ENCODE measurements around the gene UBAC1.

Gene UBAC1

GRCh38 chr9:135939351-135940265, 21.6 kb downstream of the UBAC1 start:
- DNase-seq (ENCODE audit: low read depth) = no peak

DNA sequence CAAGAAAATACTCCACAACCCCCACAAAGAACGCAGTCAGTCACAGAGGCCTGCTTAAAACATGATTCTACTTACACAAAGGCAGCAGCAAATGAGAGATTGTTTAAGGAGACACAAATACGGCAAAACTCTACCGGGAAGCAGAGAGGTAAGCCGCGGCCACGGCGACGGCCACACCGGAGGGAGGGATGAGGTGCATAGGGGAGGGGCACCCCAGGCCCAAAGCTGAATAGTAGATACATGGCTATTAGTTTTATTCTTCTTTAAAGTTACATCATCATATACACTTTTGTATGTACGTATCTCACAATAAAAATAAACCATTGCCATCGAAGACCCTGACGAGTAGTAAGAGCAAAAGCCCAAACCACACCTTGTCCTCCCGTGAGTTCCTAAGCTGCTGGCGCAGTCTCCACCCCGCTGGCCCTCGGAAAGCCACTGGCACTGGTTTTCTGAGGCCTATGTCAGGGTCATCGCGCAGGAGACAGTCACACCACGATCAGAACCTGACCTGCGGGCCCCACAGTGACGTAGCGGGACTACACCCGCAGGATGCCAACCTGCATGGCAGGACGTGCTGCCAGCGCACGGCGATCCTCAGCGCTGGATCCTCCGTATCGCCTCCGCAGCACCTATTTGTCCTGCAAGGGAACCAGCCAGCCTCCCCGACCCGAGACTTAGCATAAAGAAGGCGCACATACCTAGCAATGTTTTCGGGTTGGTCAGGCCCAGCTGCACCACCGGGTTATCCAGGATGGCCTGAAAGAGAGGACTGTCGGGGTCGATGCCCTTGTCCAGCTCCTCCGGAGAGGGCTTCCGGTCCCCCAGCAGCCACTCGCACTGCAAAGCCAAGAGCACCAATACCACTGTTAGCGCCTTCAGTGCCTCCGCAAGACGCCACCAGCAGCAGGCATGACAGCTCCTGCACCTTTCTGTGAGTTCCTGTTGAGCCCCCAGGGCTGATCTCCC, 23.4 kb downstream of the UBAC1 start:
- DNase-seq (ENCODE audit: low read depth) = no peak

- no peak for DNase-seq (ENCODE audit: low read depth)
Measured at GRCh38 chr9:135933114-135933513, 28.1 kb downstream of the UBAC1 start.

GRCh38 chr9:135932656-135933055, 28.5 kb downstream of the UBAC1 start:
- DNase-seq (ENCODE audit: low read depth) = no peak

- DNase-seq (ENCODE audit: low read depth) = no peak
Measured at GRCh38 chr9:135931349-135931820, 29.8 kb downstream of the UBAC1 start.

DNA sequence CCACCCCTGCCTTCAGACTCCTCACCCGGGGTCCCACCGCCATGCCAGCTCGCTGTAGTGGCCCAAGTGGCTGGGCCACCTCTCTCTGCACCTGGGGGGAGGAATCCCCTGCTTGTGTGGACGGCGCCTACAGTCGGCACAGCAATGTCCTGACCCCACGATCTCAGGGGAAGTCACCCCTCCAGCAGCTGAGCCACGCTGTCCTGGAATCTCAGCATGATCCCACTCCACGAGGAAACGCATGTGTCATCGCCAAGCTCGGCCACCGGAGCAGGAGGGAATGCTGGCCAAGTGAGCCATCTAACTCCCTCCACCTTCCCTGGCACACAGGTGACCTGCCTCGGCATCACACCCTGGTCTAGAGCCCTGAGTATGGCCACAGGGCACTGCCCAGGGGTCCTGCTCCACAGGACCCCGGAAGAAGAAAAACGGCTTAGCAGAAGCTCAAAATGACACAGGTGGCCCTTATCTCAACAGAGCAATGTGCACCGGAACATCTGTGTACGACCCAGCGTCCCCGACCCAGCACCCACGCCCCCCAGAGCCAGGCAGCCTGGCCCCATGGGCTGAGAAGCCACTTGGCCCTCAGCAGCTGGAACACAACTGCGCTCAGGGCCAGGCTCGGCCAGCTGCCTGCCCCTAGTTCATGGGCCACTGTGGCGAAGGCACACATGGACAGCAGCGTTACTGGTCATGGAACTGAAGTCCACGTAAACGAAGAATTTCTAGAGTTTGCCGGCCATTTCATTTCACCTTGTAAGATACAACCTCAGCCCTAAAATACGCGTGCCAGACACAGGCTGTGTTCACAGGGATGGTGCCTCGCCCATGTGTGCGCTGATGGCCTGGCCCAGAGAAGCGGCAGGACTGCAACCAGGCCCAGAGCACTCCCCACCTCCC, 30.5 kb downstream of the UBAC1 start:
- no peak for DNase-seq (ENCODE audit: low read depth)

- DNase-seq (ENCODE audit: low read depth) = no peak
Measured at GRCh38 chr9:135929656-135930445, 31.3 kb downstream of the UBAC1 start.

DNA sequence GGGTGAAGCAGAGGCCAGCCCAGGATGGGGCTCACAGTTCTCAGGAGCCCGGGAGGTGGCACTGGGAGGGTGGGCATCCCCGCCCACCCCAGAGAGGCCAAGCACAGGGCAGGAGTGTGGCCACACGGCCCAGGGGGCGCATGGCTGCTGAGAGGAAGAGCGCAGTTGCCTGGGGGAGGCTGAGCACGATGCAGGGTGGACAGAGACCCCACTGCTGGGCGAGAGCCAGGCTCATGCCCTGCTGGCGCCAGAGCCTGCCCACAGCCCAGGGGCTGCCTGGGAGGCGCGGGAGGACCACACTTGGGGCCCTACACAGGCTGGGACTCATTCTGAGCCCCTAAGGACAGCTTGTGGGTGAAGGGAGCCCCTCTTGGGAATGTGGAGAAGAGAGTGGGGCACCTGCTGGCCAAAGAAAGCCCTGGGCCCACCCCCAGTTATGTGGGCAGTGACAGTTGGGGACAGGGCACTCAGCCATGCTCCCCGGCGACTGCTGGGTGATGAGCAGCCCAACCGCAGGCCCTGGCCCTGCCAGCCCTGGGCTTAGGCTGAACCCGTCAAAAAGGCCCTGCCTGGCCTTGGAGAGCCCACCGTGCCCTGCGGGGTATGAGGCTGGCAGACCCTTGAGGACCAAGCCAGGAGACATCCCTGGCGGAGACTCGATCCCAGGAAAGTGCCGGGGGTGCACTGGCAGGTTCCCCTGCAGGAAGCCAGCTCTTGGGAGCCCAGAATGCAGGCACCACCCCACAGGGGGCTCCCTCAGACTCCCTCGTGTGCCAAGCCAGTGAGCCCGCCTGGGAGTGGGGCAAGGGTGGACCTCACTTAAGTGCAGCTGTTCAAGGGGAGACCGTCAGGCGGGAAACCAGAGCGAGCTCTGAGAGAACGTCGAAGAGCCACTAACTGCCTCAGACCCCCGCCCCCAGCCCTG, 32.2 kb downstream of the UBAC1 start:
- no peak for DNase-seq (ENCODE audit: low read depth)

GRCh38 chr9:135928074-135928730, 33.0 kb downstream of the UBAC1 start:
- DNase-seq (ENCODE audit: low read depth) = no peak

- no peak for DNase-seq (ENCODE audit: low read depth)
Measured at GRCh38 chr9:135927195-135928013, 33.8 kb downstream of the UBAC1 start.

- peak; percentile 36 for DNase-seq (ENCODE audit: low read depth)
Measured at GRCh38 chr9:135926402-135927194, 34.6 kb downstream of the UBAC1 start.

DNA sequence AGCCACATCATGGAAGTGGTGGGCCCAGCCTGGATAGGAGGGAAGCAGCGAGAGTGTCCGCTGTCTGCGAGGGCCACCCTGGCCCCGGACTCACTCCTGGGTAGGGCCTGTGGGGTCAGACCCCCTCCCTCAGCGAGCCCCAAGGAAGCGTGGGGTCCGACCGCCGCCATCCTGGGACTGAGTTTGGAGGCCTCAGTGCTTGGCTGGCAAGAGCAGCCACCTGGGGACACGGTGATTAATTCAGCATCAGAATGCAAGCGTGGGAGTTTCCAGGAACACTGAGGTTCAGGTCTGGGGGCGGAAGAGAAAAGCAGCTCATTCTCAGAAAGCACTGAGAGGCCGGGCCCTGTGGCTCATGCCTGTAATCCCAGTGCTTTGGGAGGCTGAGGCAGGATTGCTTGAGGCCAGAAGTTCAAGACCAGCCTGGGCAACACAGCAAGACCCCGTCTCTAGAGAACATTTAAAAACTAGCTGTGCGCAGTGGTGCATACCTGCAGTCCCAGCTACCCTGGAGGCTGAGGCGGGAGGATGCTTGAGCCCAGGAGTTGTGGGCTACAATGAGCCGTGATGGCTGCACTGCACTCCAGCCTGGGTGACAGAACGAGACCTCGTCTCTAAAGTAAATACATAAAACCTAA, 35.6 kb downstream of the UBAC1 start:
- DNase-seq (ENCODE audit: low read depth) = no peak

DNA sequence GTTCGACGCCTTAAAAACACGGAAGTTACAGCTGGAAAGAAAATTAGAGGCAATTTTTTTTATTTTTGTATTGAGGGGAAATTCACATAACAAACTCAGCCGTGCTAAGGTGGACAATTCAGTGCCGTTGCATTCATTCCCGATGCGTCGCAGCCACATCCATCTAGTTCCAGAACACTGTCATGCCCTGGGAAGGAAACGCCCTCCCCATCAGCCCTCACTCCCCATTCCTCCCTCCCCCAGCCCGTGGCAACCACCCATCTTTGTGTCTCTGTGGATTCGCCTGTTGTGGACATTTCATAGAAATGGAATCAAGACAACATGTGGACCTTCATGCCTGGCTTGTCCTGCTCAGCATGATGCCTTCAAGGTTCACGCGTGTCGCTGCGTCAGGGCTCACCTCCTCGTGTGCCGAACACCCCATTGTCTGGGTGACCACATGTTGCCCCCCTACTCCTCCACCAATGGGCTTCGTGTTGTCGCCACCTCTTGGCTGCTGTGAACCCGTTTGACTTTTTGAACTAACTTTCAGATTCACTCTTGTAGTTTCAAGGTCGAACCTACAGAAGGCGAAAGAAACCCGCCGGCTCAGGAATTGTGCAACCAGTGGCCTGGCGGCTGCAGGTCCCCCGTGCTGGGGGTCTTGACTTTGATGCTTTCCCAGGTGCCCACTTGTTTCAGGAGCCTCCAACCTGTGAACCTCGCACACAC, 36.4 kb downstream of the UBAC1 start:
- DNase-seq (ENCODE audit: low read depth) = no peak

DNA sequence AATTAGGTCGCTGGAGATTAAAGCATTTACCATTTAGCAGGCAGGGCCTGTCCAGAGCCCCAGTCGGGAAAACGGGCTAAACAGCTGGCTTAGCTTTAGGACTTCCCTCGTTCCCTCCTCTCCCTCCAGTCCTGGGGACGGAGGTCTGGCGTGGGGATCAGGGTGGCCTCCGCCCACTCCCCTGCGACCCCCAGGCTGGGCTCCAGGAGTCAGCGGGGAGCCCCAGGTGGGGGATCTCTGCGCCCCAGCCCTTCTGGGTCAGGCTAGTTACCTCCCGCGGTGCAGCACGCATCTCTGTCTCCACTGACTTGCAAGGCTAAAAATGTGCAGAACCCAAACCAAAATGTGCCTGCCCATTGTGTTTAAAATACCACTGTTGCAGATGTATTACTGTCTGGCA, 37.7 kb downstream of the UBAC1 start:
- no peak for DNase-seq (ENCODE audit: low read depth)

DNA sequence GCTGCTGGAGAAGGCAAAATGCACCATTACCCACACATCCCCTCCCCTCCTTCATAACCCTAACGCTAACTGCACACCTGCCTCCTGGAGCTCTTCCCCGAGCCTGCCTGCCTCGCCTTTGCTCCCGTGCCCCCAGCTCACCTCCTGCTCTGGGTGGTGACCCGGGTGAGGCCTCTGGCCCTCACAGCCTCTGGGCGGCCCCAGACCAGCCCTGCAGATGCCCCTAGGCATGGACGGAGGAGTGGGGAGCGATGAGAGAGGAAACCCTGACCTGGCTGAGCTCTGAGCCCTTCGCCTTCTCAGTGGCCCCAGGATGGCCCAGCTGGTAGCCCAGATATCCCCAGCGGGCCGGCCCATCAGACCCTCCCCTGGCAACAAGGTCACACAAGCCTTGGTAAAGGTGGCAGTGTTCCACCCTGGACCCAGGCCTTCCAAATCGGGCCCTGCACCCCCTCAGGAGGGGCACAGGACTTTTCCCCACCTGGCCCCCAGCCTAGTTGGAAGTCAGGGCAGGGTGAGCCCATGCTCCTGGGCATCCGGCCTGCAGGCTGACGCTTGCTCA, 39.3 kb downstream of the UBAC1 start:
- DNase-seq (ENCODE audit: low read depth) = no peak
